HPDE6-E6E7 (cell line): ENCODE results near the gene UNC13D.

ENCODE experiments used
- DNase-seq: peaks from one replicate; pipeline ENCODE4 v3.0.0; 2011; ENCODE audit warnings: missing footprints; ENCODE audit errors: extremely low spot score

UNC13D gene

GRCh38 chr17:75834279-75834920, 9.8 kb downstream of the UNC13D start:
- DNase-seq = no peak

- DNase-seq = no peak
Observed at GRCh38 chr17:75832652-75833400, 11.4 kb downstream of the UNC13D start.

GRCh38 chr17:75832164-75832651, 12.0 kb downstream of the UNC13D start:
- DNase-seq = no peak

DNA sequence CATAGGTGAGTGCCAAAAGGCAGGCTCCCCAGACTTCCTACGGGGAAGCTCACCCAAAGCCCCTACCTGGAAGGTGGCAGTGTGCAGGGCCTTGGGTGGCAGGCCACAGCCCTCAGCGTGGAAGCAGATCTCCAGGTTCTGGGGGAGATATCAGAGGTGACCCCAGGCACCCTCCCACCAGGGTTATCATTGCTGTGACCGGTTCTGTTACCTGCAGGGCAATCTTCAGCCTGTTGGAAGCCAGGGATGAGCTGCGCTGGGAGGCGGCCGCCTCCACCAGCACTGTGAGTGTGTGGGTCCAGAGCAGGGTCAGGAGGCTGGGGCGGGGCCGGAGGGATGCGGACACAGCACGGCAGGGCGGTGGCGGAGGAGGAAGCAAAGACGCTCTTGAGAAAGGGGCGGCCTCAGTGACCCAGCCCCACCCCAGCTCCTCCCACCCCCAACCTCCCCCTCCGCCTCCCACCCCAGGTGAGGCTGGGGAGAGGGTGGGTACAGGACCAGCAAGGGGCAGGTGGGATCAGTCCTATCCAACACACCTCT, 13.1 kb downstream of the UNC13D start:
- no peak for DNase-seq

DNA sequence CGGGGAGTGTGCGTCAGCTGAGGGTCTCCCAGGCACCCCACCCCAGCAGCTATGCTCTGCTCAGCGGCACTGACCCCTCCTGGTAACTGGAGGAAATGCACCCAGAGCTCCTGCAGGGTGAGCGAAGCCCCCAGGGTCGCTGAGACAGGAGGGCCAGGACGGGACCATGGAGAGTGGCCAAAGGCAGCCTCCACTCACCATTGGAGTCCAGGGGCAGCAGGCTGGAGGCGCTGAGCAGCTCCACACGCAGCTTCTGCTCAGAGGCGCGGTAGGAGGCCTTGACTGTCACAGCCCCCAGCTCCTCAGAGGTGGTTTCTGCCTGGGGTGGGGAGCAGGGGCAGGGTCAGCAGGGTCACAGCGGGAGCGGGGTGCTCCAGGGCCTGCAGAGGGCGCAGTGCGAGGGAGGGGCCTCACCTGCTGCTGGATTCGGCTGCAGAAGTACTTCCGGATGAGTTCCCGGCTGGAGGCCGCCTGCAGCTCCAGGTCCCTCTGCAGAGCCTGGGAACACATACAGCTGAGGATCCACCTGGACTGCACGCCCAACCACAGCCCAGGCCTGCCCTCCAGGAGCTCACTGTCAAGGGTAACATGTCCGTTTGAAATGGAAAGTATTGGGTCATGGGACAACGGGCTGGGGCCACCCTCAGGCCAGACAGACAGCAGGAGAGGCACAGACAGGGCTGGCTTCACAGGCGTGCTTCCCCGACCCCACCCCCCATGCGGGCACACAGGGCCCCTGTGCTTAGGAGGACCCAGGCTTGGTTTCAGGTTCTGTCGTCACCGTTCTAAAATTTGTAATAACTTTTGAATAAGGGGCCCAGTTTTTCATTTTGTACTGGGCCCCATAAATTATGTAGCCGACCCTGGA, 13.8 kb downstream of the UNC13D start:
- DNase-seq = no peak

- no peak for DNase-seq
Observed at GRCh38 chr17:75829747-75830146, 14.5 kb downstream of the UNC13D start.

DNA sequence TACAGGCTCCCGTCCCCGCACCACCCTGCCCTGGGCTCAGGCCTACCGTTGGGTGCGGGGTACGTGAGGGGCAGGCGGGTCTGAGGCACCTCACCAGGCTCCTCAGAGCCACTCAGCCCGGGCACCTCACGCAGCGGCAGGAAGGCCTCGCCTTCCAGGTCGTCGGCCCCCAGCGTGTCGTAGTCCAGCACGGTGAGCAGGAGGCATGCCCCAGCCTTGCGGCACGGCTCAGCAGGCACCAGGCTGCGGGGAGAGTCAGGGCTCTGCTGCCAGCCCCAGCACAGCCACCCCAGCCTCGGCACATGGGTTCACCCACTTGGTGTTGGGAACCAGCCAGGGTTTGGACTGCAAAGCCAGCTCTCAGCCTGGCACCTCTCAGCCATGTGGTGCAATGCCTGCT, 15.5 kb downstream of the UNC13D start:
- no peak for DNase-seq

DNA sequence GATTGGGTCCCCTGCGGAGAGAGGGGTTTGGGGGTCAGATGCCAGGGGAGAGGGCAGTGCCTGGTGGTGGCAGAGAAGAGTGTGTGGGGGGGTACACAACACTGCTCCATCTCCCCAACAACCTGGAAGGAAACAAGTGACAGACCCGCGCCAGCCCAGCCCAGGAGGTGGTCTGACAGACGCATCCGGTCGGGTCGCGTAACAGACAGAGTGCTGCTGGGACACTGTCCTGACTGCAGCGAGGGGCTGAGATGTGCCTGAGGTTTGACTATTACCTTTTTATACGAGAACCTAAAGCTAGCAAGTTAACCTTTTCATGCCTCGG, 16.2 kb downstream of the UNC13D start:
- no peak for DNase-seq

DNA sequence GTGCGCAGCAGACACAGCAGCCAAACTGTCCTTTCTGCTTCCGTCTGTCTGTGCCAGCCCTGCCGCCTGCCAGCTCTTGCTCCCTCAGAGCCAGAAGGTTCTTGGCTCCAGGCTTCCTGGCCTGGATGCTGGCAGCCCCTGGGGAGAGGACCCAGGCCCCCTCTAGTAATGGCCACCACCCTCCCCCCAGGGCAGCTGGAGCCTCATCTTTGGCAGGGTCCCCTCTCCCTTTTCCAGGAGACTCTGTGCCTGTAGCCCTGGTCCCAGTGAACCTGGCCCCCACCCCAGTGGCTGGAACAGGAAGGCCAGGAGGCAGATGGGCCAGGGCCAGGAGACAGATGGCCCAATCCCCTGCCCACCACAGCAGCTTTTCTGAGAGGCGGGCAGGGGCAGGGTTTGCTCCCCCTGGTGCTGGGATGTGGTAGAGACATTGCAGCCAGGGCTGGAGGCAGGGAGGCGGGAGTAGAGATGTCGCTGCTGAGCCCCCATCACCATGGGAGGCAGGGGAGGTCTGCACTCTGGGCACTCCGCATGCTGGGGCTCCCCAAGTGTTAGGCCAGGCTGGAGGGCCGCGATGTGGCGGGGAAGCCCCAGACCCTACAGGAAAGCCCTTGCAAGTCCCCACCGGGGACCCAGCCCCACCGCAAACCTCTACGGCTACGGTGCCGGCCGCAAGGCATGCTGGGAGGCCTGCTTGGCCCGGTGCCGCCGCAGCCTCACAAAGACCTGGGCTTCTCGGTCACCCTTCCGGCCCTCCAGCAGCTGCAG, 16.7 kb downstream of the UNC13D start:
- DNase-seq = peak; percentile 60

DNA sequence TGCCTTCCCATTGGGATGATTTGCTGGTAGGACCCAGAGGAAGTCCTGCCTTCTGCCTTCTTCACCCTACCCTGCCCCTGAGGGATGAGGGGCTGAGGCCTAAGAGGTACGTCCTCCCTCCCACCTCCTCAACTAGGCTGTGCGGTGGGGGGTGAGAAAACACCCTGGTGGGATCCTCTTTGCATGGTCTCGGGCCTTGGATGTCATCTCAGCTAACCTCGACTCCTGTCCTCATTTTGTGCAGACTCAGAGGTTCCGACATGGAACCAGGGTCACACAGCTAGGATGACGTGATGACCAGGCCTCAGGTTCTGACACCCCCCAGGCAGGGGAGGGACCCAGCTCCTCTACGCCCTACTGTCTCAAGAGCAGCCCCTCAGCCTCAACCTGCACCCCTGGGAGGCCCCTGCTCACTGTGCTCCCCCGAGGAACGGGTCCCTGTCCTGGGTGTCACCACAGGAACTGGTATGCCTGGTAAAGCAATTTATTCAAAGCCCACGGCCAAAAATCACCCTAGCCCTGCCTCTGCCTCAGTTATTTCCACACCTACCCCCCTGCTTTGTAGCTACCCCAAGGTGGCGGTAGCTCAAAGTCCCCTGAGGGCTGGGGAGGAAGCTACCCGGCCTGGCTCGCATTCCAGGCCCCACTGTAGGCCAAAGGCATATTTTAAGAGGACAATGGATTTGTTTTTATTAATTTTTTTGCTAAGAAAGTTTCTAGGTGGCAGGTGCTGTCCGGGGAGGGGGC, 17.5 kb downstream of the UNC13D start:
- DNase-seq = no peak

GRCh38 chr17:75825748-75826370, 18.3 kb downstream of the UNC13D start:
- no peak for DNase-seq

DNA sequence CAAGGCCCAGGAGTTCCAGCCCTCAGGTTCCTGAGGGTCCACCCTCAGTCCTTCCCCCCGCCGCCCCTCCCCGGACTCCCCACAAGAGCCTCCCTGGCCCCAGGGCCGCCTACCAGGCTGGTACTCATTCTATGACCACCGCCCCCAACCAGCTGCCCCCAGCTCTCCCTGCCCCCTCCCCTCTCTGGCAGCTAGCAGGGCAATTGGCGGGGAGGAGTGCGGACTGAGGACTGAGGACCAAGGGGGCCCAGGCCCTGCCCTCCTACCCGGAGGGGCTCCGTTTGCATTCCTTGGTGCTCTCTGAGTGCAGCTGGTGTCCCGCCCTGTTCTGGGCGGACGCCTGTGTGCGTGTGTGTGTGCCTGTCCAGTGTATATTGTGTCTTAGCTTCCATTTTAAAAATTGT, 19.1 kb downstream of the UNC13D start:
- DNase-seq = no peak

- no peak for DNase-seq
Observed at GRCh38 chr17:75824666-75825065, 19.5 kb downstream of the UNC13D start.

GRCh38 chr17:75824050-75824552, 20.1 kb downstream of the UNC13D start:
- DNase-seq = no peak

DNA sequence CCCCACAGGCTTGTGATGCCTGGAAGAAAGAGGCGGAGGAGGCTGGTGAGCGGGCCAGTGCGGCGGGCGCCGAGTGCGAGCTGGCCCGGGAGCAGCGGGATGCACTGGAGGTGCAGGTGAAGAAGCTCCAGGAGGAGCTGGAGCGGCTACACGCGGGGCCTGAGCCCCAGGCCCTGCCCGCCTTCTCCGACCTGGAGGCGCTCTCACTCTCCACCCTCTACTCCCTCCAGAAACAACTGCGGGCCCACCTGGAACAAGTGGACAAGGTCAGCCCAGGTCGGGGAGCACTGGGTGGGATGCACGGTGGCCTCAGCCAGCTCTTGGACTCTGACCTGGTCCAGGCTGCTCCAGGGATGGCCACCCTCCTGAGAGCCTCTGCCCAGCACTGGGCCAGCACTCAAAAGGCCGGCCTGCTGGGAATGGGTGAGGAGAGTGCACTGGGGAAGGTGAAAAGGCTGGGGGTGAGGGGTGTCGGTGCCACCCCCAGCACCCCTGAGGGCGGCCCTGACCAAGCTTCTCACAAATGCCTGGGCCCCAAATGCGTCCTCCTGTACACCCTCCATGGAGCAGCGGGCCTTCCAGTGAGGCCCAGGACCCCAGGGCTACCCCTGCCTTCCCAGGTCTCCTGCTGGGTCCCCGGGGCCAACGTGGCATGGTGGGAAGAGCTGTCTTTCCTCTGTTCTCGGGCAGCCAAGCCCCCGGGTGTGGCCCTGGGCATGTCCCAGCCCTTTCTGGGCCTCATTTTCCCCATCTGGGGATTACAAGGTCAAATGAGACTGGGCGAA, 20.8 kb downstream of the UNC13D start:
- DNase-seq = no peak

- DNase-seq = no peak
Observed at GRCh38 chr17:75822800-75823166, 21.4 kb downstream of the UNC13D start.

DNA sequence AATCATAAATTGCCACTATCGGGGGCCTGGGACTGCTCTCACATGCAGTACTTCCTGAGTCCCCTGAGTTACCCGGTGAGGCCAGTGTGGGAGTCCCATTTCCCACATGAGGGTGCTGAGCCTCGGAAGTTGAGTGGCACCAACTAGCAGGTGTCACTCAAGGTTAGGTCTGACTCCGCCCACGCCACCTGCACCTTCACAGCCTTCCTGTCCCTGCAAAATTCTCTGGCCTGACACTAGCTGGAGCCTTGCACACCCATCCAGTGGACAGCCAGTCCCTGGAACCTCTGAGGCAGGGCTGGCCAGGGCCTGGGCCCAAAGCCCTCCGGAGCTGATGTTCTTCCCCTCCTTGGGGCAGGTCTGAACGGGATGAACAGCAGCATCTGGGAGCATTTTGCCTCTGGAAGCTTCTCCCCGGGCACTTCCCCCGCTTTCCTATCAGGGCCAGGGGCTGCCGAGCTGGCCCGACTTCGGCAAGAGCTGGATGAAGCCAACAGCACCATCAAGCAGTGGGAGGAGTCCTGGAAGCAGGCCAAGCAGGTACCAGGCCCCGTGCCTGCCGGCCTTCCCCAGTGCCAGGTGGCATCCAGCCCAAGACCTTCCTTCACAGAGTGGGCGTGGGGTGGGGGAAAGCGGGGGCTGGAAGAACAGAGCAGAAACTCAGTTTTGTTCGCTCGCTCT, 21.9 kb downstream of the UNC13D start:
- no peak for DNase-seq

DNA sequence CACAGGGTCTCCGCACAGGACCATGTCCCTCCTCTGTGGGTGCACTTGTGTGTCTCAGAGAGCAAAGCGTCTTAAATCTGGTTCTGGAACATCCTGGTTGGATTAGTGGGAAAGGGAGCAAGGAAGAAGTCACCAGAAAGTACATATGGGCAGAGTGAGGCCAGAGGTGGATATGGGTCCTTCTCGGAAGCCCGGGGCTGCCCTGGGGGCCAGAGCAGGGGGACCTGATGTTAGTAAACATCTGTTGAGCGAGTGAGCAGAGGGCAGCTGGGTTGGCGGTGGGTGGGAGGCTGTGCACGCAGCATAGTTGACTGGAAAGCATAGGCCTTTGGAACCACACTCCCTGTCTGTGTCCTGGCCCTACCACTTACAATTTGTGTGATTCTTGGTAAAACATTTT, 22.7 kb downstream of the UNC13D start:
- DNase-seq = no peak
